Measurements from ENCODE around the gene NT5E. TPM values are rescaled to one million over a fixed set of nuclear protein-coding genes. Genes with fewer than 3 reads are reported as not detected.

NT5E gene
- total and polyA plus RNA-seq, 2 donors (not counting 3 experiments of a cell fraction or from before 2014, with no cell fraction given) = 59.3 to 115 TPM

- no peak overlapping the region for H3K4me3 ChIP-seq (replicated peaks in 1 of 3; ENCODE audit: insufficient read depth in 1 of 3, low read depth in 1 of 3, low read length in 3 of 3)
- intact Hi-C loops (cut with micrococcal nuclease) (no loop called here), dilution Hi-C loops (cut with MboI; ENCODE audit: extremely low pct_ligation_motif_present, low sequenced_read_pairs) (no loop called here)
- POLR2A ChIA-PET = no interaction called here
- no peak overlapping the region for H2AFZ ChIP-seq (ENCODE audit: low read depth, low read length)
- no peaks in the 10 kb centered on the region for H3K9me1 ChIP-seq (replicated peaks; ENCODE audit: control insufficient read depth, extremely low read depth, insufficient read depth, low read length)
- no peaks in the 10 kb centered on the region for H3K9me3 ChIP-seq (replicated peaks; ENCODE audit: control insufficient read depth, insufficient read depth, low read length)
- H3K4me2 ChIP-seq (ENCODE audit: insufficient read depth, low read length) = no peak overlapping the region
- DNase-seq (ENCODE audit: low read depth, low spot score) (no peak), FAIRE-seq (no peak)
- no peaks in the 10 kb centered on the region for H3K79me2 ChIP-seq (ENCODE audit: control insufficient read depth, insufficient read depth, low read length)
- CTCF ChIA-PET = no interaction called here
- no peaks in the 10 kb centered on the region for H3K36me3 ChIP-seq (ENCODE audit: control insufficient read depth in 2 of 2, extremely low read depth in 1 of 2, insufficient read depth in 2 of 2, low read length in 2 of 2)
- peaks cover 9% of the 10 kb centered on the region for H3K4me1 ChIP-seq (ENCODE audit: control insufficient read depth, extremely low read depth, insufficient read depth, low read length)
- H3K27me3 ChIP-seq (ENCODE audit: control insufficient read depth in 2 of 2, insufficient read depth in 2 of 2, low read length in 2 of 2) = no peaks in the 10 kb centered on the region
- H3K9ac ChIP-seq (replicated peaks; ENCODE audit: extremely low read depth, insufficient read depth, low read length) = no peak overlapping the region
- no peak overlapping the region for H3K27ac ChIP-seq (ENCODE audit: insufficient read depth, low read depth, low read length)
- BruUV-seq (replicated peaks) = no TSS peak
- no peaks in the 10 kb centered on the region for H4K20me1 ChIP-seq (replicated peaks; ENCODE audit: control insufficient read depth, extremely low read depth, insufficient read depth, low read length)
- TF ChIP-seq MAX (IDR thresholded peaks at IDR 0.05; ENCODE audit: insufficient read depth, insufficient read length) (no peak), CTCF (IDR thresholded peaks at IDR 0.05; ENCODE audit: extremely low read depth in 1 of 2, insufficient read depth in 1 of 2, low read depth in 1 of 2, low read length in 2 of 2) (no peak), POLR2AphosphoS5 (IDR thresholded peaks at IDR 0.05; ENCODE audit: insufficient read depth, low read depth, low read length) (no peak), EZH2 (IDR thresholded peaks at IDR 0.05; ENCODE audit: borderline replicate concordance, low read depth, low read length, severe bottlenecking) (no peak), FOS (IDR thresholded peaks at IDR 0.05; ENCODE audit: borderline replicate concordance, insufficient read depth, low read length) (no peak), JUN (IDR thresholded peaks at IDR 0.05; ENCODE audit: borderline replicate concordance, insufficient read depth, insufficient read length, low read depth) (no peak), GATA2 (IDR thresholded peaks at IDR 0.05; ENCODE audit: insufficient read depth, insufficient read length, low read depth, low read length) (no peak), POLR2A (IDR thresholded peaks at IDR 0.05; ENCODE audit: low read depth, low read length) (no peak), MYC (IDR thresholded peaks at IDR 0.05; ENCODE audit: low read depth, low read length) (no peak)
These were observed 33.8 kb upstream of the NT5E start for GRCh38 chr6:85416049-85416448.
